Esophagus squamous epithelium (tissue), 5 donors: Measurements from ENCODE around the gene NT5C3B. TPM values are rescaled to one million over a fixed set of nuclear protein-coding genes. Genes with fewer than 3 reads are reported as not detected.

Source experiments
- DNase-seq: peaks from one replicate; lab custom pipeline; 2025; lab: John Stamatoyannopoulos, UW
- H3K27ac ChIP-seq, 4 donors: fragments of 200-600 bp; sonication (generic); one replicate each; pipeline ENCODE4 v1.5.1; 2016 to 2019; ENCODE audit warnings: mild to moderate bottlenecking in 1 of 4
- H3K27me3 ChIP-seq, 4 donors: fragments of 200-600 bp; sonication (generic); 1 replicate in 3 of 4; 2 replicates in 1 of 4; pipeline versions ENCODE4 v1.5.1 to v1.6.0; 2017 to 2021; ENCODE audit warnings: antibody characterized with exemption in 1 of 4
- H3K36me3 ChIP-seq, 3 donors: fragments of 200-600 bp; sonication (generic); one replicate each; pipeline ENCODE4 v1.5.1; 2016 to 2019
- H3K4me1 ChIP-seq, 3 donors: fragments of 200-600 bp; sonication (generic); one replicate each; pipeline ENCODE4 v1.5.1; 2017 to 2019
- H3K4me3 ChIP-seq, 4 donors: fragments of 200-600 bp; sonication (generic); 1 replicate in 3 of 4; 2 replicates in 1 of 4; pipeline ENCODE4 v1.5.1; 2016 to 2019; ENCODE audit warnings: mild to moderate bottlenecking in 2 of 4, moderate library complexity in 1 of 4
- H3K9me3 ChIP-seq, 3 donors: fragments of 200-600 bp; sonication (generic); one replicate each; pipeline ENCODE4 v1.5.1; 2016 to 2019
- POLR2A ChIP-seq, 4 donors: fragments of 450-650 bp; IDR thresholded peaks; one replicate each; pipeline ENCODE4 v1.6.1; 2017; ENCODE audit warnings: antibody characterized with exemption in 4 of 4, mild to moderate bottlenecking in 4 of 4, moderate library complexity in 3 of 4
- WGBS, 2 donors: methylation state at CpG; one replicate each; pipeline ENCODE4 v1.1.5; 2018; 5-methylcytosine and 5-hydroxymethylcytosine counted together
- intact Hi-C: fragments of 100-400 bp; cut with DNase I; formaldehyde crosslinking; loops from one replicate; pipeline ENCODE4 v1.15.0; 2022
- total RNA-seq, 4 donors: library from RNA; depleted of rRNA; stranded (reverse); fragments of >200 nt; gene quantifications; one replicate each; pipeline ENCODE4 v1.1.0, GENCODE V29; 2016
- TF ChIP-seq, protein P1 (sequence below), 6 experiments: fragments of 450-650 bp in 4 of 6; fragments of 200-600 bp in 2 of 6; sonication (generic) in 2 of 6; IDR thresholded peaks; one replicate each; pipeline ENCODE4 v1.5.1; 2016 to 2019; ENCODE audit warnings: antibody characterized with exemption in 6 of 6, mild to moderate bottlenecking in 4 of 6, moderate library complexity in 4 of 6
- donor health status: DM: yes; HTN: yes; CAD: no.

NT5C3B gene
- total RNA-seq, 4 donors from 2014 or later, result 23.8 to 45.4 (median 30.5) TPM

DNA sequence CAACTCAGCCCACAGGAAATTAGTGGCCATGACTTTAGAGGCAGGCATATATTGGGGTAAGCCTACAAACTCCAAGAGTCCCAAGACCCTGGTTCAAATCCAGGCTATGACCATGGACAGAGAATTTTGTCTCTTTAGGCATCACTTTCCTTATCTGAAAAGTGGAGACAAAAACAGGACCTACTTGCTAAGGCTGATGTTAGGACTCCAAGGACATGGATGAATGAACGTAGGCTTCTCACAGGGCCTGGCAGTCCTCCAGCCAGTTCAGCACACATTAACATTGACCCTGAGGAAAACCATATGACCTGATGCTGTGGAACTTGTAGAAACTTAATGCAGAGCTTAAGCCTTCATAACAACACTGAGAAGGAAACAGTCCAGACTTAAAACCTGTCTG lies 21.8 kb downstream of the NT5C3B start:
- H3K9me3 ChIP-seq, result no peaks in the 10 kb centered on the region
- intact Hi-C loops, result no loop called here
- no peaks in the 10 kb centered on the region for H3K36me3 ChIP-seq
- WGBS, 2 donors, result 40 to 83% methylated on average over 1 of the region's 1 CpG
- H3K27ac ChIP-seq, result no peak overlapping the region
- H3K4me3 ChIP-seq, result no peak overlapping the region
- no peak for TF ChIP-seq POLR2A (IDR thresholded peaks at IDR 0.05)
- TF ChIP-seq, protein P1, sequence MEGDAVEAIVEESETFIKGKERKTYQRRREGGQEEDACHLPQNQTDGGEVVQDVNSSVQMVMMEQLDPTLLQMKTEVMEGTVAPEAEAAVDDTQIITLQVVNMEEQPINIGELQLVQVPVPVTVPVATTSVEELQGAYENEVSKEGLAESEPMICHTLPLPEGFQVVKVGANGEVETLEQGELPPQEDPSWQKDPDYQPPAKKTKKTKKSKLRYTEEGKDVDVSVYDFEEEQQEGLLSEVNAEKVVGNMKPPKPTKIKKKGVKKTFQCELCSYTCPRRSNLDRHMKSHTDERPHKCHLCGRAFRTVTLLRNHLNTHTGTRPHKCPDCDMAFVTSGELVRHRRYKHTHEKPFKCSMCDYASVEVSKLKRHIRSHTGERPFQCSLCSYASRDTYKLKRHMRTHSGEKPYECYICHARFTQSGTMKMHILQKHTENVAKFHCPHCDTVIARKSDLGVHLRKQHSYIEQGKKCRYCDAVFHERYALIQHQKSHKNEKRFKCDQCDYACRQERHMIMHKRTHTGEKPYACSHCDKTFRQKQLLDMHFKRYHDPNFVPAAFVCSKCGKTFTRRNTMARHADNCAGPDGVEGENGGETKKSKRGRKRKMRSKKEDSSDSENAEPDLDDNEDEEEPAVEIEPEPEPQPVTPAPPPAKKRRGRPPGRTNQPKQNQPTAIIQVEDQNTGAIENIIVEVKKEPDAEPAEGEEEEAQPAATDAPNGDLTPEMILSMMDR (IDR thresholded peaks at IDR 0.05), result no peak
- H3K4me1 ChIP-seq, result peaks cover 22 to 48% (median 33%) of the 10 kb centered on the region in 3 donors
- no peak for DNase-seq
- peaks cover 0 to 28% (median 0%) of the 10 kb centered on the region in 4 donors for H3K27me3 ChIP-seq

DNA sequence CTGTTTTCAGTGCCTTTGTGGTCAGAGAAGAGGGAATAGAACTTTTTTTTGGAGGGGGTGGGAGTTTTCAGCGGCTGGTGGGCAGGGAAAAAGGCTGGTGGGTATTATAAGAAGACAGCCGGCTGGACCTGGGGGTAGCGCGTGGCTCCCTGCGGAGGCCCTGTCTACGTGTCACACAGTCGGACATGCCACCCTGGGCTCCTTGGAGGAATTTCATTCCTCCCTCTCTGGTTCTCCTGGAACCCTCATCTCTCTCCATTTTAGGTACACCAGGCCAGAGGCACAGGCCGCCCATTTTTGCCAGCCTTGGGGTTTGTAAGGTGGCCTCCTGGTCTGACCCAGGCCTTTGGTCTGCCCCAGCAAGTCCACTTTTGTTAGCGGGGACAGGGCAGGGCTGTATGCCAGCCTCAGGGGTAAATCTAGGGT lies 22.3 kb downstream of the NT5C3B start:
- Histone ChIP-seq H3K4me3 (peak overlapping the region in 2 of 4 donors; percentile 72 to 85), H3K36me3 (no peaks in the 10 kb centered on the region), H3K9me3 (no peaks in the 10 kb centered on the region), H3K4me1 (peaks cover 22 to 53% (median 33%) of the 10 kb centered on the region in 3 donors), H3K27me3 (peaks cover 0 to 25% (median 0%) of the 10 kb centered on the region in 4 donors), H3K27ac (peak overlapping the region in 2 of 4 donors; percentile 73 to 78)
- intact Hi-C loops, result no loop called here
- no peak for DNase-seq
- TF ChIP-seq, protein P1 (IDR thresholded peaks at IDR 0.05), result no peak
- TF ChIP-seq POLR2A (IDR thresholded peaks at IDR 0.05), result no peak
- 69 to 72% methylated on average over 6 to 8 of the region's 9 CpGs for WGBS, 2 donors

DNA sequence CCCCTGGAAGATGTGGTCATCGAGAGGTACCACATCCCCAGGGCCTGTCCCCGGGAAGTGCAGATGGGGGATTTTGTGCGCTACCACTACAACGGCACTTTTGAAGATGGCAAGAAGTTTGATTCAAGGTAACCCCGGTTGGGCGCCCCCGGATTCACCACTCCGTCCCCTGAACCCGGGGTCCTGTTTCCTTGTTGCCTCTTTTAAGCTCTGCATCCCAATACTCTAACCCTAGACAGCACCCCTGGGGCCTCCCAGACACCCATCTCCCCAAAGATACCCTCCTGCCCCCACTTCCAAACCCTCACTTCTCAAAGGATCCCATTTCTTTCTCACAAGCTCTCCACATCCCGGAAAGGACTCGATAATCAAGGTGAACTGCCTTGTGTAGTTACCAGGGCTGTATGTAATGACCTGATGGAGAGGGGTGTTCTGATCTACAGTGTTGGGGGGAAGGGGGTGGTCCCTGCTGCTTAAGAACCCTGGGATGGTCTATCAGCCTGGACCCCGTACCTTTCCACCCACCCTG lies 22.8 kb downstream of the NT5C3B start:
- H3K36me3 ChIP-seq, result no peaks in the 10 kb centered on the region
- WGBS, 2 donors, result 44 to 47% methylated on average over 8 to 9 of the region's 12 CpGs
- peaks cover 0 to 25% (median 0%) of the 10 kb centered on the region in 4 donors for H3K27me3 ChIP-seq
- H3K4me1 ChIP-seq, result peaks cover 22 to 54% (median 33%) of the 10 kb centered on the region in 3 donors
- intact Hi-C loops, result no loop called here
- peak overlapping the region; percentile 50 to 85 (median 61) for H3K4me3 ChIP-seq
- no peaks in the 10 kb centered on the region for H3K9me3 ChIP-seq
- peak overlapping the region; percentile 37 to 78 (median 65) for H3K27ac ChIP-seq
- no peak for DNase-seq
- no peak for TF ChIP-seq POLR2A (IDR thresholded peaks at IDR 0.05)
- TF ChIP-seq, protein P1 (IDR thresholded peaks at IDR 0.05), result no peak

DNA sequence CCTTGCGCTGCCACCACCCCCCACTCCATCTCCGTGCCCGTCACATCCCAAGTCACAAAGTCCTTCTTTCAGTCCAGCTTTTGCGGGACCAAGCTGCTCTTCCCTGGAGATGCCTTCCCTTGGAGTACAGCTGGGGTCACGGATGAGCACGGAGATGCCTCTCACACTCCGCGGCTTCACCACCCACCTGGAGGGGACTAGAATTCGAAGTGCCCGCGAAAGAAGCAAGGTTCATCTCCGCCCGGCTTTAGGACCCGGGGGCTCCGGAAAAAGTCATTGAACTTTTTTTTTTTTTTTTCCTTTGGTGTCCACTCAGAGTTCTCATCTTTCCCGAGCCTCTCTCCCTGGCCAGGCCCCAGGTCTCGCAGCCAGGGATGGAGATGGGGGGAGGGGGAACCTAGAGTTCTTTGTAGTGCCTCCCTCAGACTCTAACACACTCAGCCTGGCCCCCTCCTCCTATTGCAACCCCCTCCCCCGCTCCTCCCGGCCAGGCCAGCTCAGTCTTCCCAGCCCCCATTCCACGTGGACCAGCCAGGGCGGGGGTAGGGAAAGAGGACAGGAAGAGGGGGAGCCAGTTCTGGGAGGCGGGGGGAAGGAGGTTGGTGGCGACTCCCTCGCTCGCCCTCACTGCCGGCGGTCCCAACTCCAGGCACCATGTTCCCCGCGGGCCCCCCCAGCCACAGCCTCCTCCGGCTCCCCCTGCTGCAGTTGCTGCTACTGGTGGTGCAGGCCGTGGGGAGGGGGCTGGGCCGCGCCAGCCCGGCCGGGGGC lies 23.5 kb downstream of the NT5C3B start, which contains the start of gene FKBP10:
Gene FKBP10 (plus strand): TSS at position 624 of the 771 bp plus-strand sequence. CDS start 31 bp downstream, at position 655.
- no peaks in the 10 kb centered on the region for H3K9me3 ChIP-seq
- peak within 1 kb of the TSS; percentile 57 to 78 (median 69) for H3K27ac ChIP-seq
- H3K27me3 ChIP-seq, result peaks cover 0 to 25% (median 0%) of the 10 kb centered on the region in 4 donors
- peaks cover 22 to 54% (median 33%) of the 10 kb centered on the region in 3 donors for H3K4me1 ChIP-seq
- WGBS, 2 donors, result 0 to 2% methylated on average over 17 to 18 of the region's 35 CpGs
- peak within 1 kb of the TSS; percentile 50 to 85 (median 61) for H3K4me3 ChIP-seq
- no peak for DNase-seq
- H3K36me3 ChIP-seq, result no peaks in the 10 kb centered on the region
- TF ChIP-seq, protein P1 (IDR thresholded peaks at IDR 0.05), result no peak
- TF ChIP-seq POLR2A (IDR thresholded peaks at IDR 0.05), result peak in 1 of 4 donors; percentile 10
- intact Hi-C loops, result no loop called here
